B cell (primary cell): ENCODE measurements around the gene ADK. TPM values are rescaled to one million over a fixed set of nuclear protein-coding genes. Genes with fewer than 3 reads are reported as not detected.
A peak's percentile ranks its signal among the peaks of the same experiment; 100 is the strongest.

ENCODE experiments used
- ATAC-seq: fragments of 200-7000 bp; cut with Tn5 transposase; one replicate; pipeline ENCODE4 v1.10.0; 2021; ENCODE audit warnings: low read depth, mild to moderate bottlenecking, moderate number of reproducible peaks, moderate library complexity
- CTCF ChIA-PET: fragments of 350-600 bp; sonication (Branson Sonifier 250); formaldehyde crosslinking; loops from one replicate; lab custom pipeline; 2021; ENCODE audit warnings: antibody characterized with exemption, inconsistent platforms; lab: Charles Lee
- POLR2A ChIA-PET: fragments of 350-600 bp; sonication (Branson Sonifier 250); formaldehyde crosslinking; loops from one replicate; lab custom pipeline; 2021; ENCODE audit warnings: antibody characterized with exemption; lab: Charles Lee
- DNase-seq: peaks from one replicate; pipeline ENCODE4 v3.0.0; 2013
- H2AFZ ChIP-seq: 2 replicates; pipeline ENCODE4 v1.6.1; 2012; ENCODE audit warnings: mild to moderate bottlenecking, low read depth, low read length; ENCODE audit not compliant: insufficient read depth, poor library complexity, severe bottlenecking
- H3K27ac ChIP-seq, 2 donors: 1 replicate in 1 of 2; 2 replicates in 1 of 2; pipeline ENCODE4 v1.5.1; 2012 to 2013; ENCODE audit warnings: low read length in 2 of 2, mild to moderate bottlenecking in 2 of 2, moderate library complexity in 1 of 2
- H3K27me3 ChIP-seq, 4 experiments: fragments of 200-600 bp in 1 of 4; sonication (generic) in 1 of 4; replicated peaks in 1 of 4; 1 replicate in 2 of 4; 2 replicates in 2 of 4; pipeline versions ENCODE4 v1.6.1 to v1.7.0; 2013 to 2016; ENCODE audit warnings: low read length in 3 of 4, mild to moderate bottlenecking in 2 of 4, mixed read lengths in 1 of 4, moderate library complexity in 1 of 4; ENCODE audit not compliant: insufficient read depth in 4 of 4, control insufficient read depth in 3 of 4; ENCODE audit errors: control extremely low read depth in 1 of 4
- H3K36me3 ChIP-seq, 2 experiments: replicated peaks in 1 of 2; 1 replicate in 1 of 2; 2 replicates in 1 of 2; pipeline versions ENCODE4 v1.6.1 to v1.7.1; 2013; ENCODE audit warnings: low read length in 1 of 2; ENCODE audit not compliant: insufficient read depth in 2 of 2, control insufficient read depth in 1 of 2; ENCODE audit errors: control extremely low read depth in 1 of 2, extremely low read depth in 1 of 2
- H3K4me1 ChIP-seq, 2 donors: fragments of 200-600 bp in 1 of 2; sonication (generic) in 1 of 2; 1 replicate in 1 of 2; 2 replicates in 1 of 2; pipeline versions ENCODE4 v1.5.1 to v1.6.1; 2013 to 2017; ENCODE audit warnings: low read length in 2 of 2; ENCODE audit not compliant: control insufficient read depth in 2 of 2, insufficient read depth in 2 of 2
- H3K4me2 ChIP-seq: replicated peaks from 2 replicates; pipeline ENCODE3; 2012; ENCODE audit warnings: mild to moderate bottlenecking, low read depth, low read length; ENCODE audit not compliant: poor library complexity, severe bottlenecking
- H3K4me3 ChIP-seq, 5 experiments: fragments of 200-600 bp in 1 of 5; sonication (generic) in 1 of 5; 1 replicate in 3 of 5; 2 replicates in 2 of 5; pipeline versions ENCODE4 v1.5.1 to v1.7.0; 2011 to 2016; ENCODE audit warnings: low read length in 4 of 5, mild to moderate bottlenecking in 4 of 5, low read depth in 2 of 5, control low read depth in 1 of 5, moderate library complexity in 1 of 5; ENCODE audit not compliant: insufficient read depth in 1 of 5; ENCODE audit errors: control extremely low read depth in 1 of 5, extremely low read depth in 1 of 5
- H3K79me2 ChIP-seq: fragments of 200-600 bp; sonication (generic); one replicate; pipeline ENCODE4 v1.6.0; 2016; ENCODE audit warnings: low read length; ENCODE audit not compliant: control insufficient read depth, insufficient read depth
- H3K9ac ChIP-seq: fragments of 200-600 bp; sonication (generic); 2 replicates; pipeline ENCODE4 v1.6.1; 2017; ENCODE audit warnings: mild to moderate bottlenecking, low read length, moderate library complexity
- H3K9me3 ChIP-seq, 3 donors: one replicate each; pipeline versions ENCODE4 v1.6.1 to v1.7.1; 2013; ENCODE audit warnings: low read length in 2 of 3; ENCODE audit not compliant: control insufficient read depth in 2 of 3, insufficient read depth in 1 of 3; ENCODE audit errors: control extremely low read depth in 1 of 3
- H4K20me1 ChIP-seq: 2 replicates; pipeline ENCODE4 v1.6.0; 2012; ENCODE audit warnings: mild to moderate bottlenecking, low read length; ENCODE audit not compliant: insufficient read depth, control insufficient read depth, poor library complexity, severe bottlenecking
- H3K27ac Mint-ChIP-seq: one replicate; pipeline ENCODE4 v1.8.0; 2021; ENCODE audit warnings: mixed read lengths
- H3K27me3 Mint-ChIP-seq: one replicate; pipeline ENCODE4 v1.8.0; 2021; ENCODE audit warnings: mixed read lengths
- H3K4me1 Mint-ChIP-seq: one replicate; pipeline ENCODE4 v1.8.0; 2021; ENCODE audit warnings: mixed read lengths
- H3K4me3 Mint-ChIP-seq: one replicate; pipeline ENCODE4 v1.8.0; 2021; ENCODE audit warnings: mixed read lengths
- H3K9me3 Mint-ChIP-seq: one replicate; pipeline ENCODE4 v1.8.0; 2022; ENCODE audit warnings: mixed read lengths; ENCODE audit not compliant: insufficient read depth
- CTCF ChIP-seq: fragments of 200-600 bp; IDR thresholded peaks from one replicate; pipeline ENCODE4 v1.8.0; 2022; ENCODE audit warnings: antibody characterized with exemption, mild to moderate bottlenecking
- EZH2 ChIP-seq: IDR thresholded peaks from 2 replicates; pipeline ENCODE4 v1.6.1; 2012; ENCODE audit warnings: borderline replicate concordance, low read depth, mild to moderate bottlenecking, moderate library complexity, low read length; ENCODE audit not compliant: insufficient read depth, poor library complexity, severe bottlenecking
- WGBS: methylation state at CpG from one replicate; pipeline ENCODE4 v1.1.5; 2013; ENCODE audit warnings: missing lambda C conversion rate; ENCODE audit not compliant: insufficient coverage; 5-methylcytosine and 5-hydroxymethylcytosine counted together
- intact Hi-C: fragments of 100-400 bp; cut with micrococcal nuclease; formaldehyde crosslinking; loops from one replicate; pipeline ENCODE4 v1.10.0; 2022
- polyA plus RNA-seq: library from polyadenylated mRNA; depleted of rRNA; stranded (reverse); fragments of >200 nt; gene quantifications from 2 replicates; pipeline ENCODE4 v1.2.3, GENCODE V29; 2012
- total RNA-seq, 2 donors: library from RNA; stranded (reverse); fragments of 120-200 nt in 1 of 2; gene quantifications; 1 replicate in 1 of 2; 2 replicates in 1 of 2; pipeline versions ENCODE4 v1.2.3 to v1.2.4, GENCODE V29; 2013 to 2022

ADK gene
- total and polyA plus RNA-seq, 2 donors (not counting 1 experiment from before 2014, with no cell fraction given) = 37.2 to 52.6 TPM

DNA sequence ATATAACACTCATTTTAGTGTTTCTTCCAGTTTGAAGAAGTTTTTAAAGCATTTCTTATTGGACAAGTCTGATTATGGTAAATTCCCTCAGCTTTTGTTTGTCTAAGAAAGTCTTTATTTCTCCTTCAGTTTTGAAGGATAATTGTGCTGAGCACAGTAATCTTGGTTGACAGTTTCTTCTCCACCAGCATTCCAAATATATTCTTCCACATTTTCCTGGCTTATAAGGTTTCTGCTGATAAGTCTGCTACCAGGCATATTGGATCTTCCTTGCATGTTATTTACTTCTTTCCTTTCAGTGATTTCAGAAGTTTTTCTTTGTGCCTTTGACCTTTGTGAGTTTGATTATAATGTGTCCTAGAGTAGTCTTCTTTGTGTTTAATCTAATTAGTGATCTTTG, 210.7 kb downstream of the ADK start:
- Mint-ChIP-seq H3K9me3 (peaks cover 19% of the 10 kb centered on the region), H3K4me1 (peaks cover 12% of the 10 kb centered on the region), H3K4me3 (no peak overlapping the region), H3K27ac (no peak overlapping the region), H3K27me3 (no peaks in the 10 kb centered on the region)
- Histone ChIP-seq H3K79me2 (peaks cover 11% of the 10 kb centered on the region), H3K4me2 (no peak overlapping the region), H3K9me3 (peaks cover 15 to 25% (median 19%) of the 10 kb centered on the region in 3 donors), H3K4me1 (no peaks in the 10 kb centered on the region), H3K4me3 (no peak overlapping the region), H4K20me1 (peaks cover 22% of the 10 kb centered on the region), H3K27me3 (no peaks in the 10 kb centered on the region), H3K9ac (no peak overlapping the region), H3K36me3 (peaks cover 18 to 19% of the 10 kb centered on the region in 2 experiments), H3K27ac (no peak overlapping the region), H2AFZ (no peak overlapping the region)
- ChIA-PET CTCF (no interaction called here), POLR2A (no interaction called here)
- no peak for ATAC-seq
- intact Hi-C loops = no loop called here
- no peak for TF ChIP-seq CTCF
- TF ChIP-seq EZH2 = no peak
- DNase-seq = no peak

DNA sequence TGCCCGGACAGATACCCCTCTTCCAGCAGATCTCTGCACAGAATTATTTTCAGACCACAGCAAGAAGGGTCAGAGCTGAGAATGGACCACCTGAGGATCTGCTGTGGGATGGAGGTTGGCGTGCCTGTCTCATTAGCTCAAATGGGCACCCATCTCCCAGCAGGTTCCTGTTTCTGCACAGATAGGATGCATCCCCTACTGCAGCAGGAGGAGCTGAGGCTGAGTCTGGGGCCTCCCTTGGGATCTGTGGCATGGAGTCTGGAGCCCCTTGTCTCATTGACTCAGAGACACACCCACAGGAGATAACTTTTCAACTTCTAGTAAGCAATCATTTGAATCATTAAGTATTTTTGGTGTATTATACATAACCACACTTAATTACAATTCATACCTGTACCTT, 212.7 kb downstream of the ADK start:
- Mint-ChIP-seq H3K27me3 (no peaks in the 10 kb centered on the region), H3K27ac (peak overlapping the region; percentile 20), H3K9me3 (peaks cover 14% of the 10 kb centered on the region), H3K4me3 (no peak overlapping the region), H3K4me1 (peaks cover 12% of the 10 kb centered on the region)
- ChIA-PET CTCF (no interaction called here), POLR2A (no interaction called here)
- Histone ChIP-seq H3K27ac (no peak overlapping the region), H3K4me1 (no peaks in the 10 kb centered on the region), H3K36me3 (peaks cover 16 to 19% of the 10 kb centered on the region in 2 experiments), H3K4me3 (no peak overlapping the region), H3K9ac (no peak overlapping the region), H3K27me3 (no peaks in the 10 kb centered on the region), H4K20me1 (peaks cover 22% of the 10 kb centered on the region), H3K9me3 (peaks cover 13 to 21% (median 19%) of the 10 kb centered on the region in 3 donors), H3K79me2 (peaks cover 11% of the 10 kb centered on the region), H3K4me2 (no peak overlapping the region), H2AFZ (no peak overlapping the region)
- DNase-seq (no peak), ATAC-seq (no peak)
- TF ChIP-seq EZH2 (no peak), CTCF (no peak)
- intact Hi-C loops = no loop called here
- WGBS = 100% methylated on average over 1 of the region's 2 CpGs
